Superior temporal gyrus (tissue), 1 donor: Measurements from ENCODE around the gene SGCB.

Experiments used
- DNase-seq: peaks from one replicate; pipeline ENCODE4 v3.0.0-alpha.2; 2016; ENCODE audit errors: extremely low spot score

The SGCB gene

DNA sequence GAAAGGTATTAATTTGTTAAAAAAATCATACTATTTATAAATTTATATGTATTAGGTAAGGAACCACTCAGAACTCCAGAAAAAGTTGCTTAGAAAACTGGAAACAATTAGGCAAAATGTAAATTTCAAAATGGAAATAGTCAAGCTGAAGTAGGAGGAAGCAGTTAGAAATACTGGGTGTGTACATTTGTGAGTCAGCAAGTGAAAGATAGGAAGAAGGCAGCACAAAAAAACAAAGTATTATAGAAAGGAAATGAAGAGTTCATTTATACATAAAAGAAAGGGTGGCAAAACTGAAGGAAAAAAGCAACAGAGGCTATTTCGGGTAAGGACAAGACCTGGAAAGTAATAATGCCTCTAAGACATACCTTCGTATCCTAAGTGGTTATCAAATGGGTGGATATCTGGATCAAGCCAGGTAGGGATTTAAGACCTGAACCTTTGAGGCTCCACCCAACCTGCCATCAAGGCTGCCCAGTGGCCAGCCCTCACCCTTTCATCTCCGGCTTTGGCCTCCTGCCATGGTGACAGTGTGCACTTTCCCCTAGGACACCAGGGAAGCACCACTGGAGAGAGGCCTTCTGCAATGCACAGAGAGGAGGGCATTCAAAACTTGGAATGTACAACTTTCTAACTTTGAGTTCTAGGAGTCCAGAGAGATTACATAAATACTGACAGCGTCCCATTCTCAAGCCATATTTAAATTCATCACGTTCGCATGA is 18.0 kb downstream of the SGCB start, which contains the start of gene LRRC66:
Gene LRRC66, minus strand, starts transcription at position 428 of the 722 bp plus-strand sequence. CDS start 2,750 bp downstream, outside the sequence.
- no peak for DNase-seq

- no peak for DNase-seq
Observed at GRCh38 chr4:52017814-52018213, 20.3 kb downstream of the SGCB start.

DNA sequence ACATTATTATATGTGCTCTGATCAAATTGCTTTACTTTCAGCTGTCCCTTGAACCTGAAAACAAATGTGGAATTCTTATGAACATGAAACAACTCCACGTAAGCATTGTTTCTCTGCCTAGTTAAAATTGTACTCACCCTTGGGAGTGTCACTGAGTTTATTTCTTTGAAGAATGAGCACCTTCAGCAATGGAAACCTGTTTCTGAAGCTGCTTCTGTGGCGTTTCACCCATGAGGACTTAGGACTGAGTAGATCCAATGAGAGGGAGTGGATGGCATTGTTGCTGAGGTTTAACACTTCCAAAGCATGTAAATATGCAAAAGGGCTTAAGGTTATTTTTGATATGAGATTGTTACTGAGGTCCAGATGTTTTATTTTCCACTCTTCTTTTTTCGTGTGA is 21.1 kb downstream of the SGCB start:
- no peak for DNase-seq

GRCh38 chr4:52015366-52015765 is 22.7 kb downstream of the SGCB start:
- DNase-seq: no peak

DNA sequence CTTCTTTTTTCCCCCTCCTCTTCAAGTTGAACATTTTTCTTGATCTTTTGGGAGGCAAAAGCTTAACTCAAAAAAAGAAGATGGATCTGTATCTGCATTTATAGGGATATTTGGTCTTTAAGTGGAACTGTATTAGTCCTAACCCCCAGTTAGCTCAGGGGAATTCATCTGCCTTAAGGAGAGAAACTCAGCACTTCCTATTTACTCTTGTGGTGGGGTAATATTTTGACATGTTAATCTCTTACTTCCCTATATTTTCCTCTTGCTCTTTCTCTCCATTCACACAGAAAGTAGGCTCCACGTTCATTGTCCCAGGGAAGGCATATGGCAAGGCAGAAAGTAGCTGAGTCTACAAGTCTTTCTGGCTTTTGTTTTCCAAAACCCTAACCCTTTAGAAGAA is 23.2 kb downstream of the SGCB start:
- no peak for DNase-seq

- no peak for DNase-seq
Observed at GRCh38 chr4:52012651-52013050, 25.4 kb downstream of the SGCB start.

DNA sequence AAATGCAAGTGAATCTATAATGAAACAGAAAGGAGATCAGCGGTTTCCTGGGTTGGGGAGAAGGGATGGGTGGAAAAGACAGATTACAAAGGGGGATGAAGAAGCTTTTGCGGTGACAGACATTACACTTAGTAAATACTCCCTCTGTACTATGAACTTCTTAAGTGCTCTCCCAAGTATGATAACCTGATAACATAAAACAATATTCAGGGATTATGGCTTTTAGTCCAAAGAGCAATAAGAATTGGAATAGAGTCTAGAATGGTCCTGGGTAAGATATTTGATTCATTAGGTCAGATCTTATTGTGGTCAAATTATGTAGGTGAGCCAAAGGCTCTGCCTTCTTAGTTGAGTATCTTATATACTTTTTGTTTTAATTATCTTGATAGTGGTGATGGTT is 27.1 kb downstream of the SGCB start:
- no peak for DNase-seq

GRCh38 chr4:52006887-52007286 is 31.2 kb downstream of the SGCB start:
- DNase-seq: no peak

DNA sequence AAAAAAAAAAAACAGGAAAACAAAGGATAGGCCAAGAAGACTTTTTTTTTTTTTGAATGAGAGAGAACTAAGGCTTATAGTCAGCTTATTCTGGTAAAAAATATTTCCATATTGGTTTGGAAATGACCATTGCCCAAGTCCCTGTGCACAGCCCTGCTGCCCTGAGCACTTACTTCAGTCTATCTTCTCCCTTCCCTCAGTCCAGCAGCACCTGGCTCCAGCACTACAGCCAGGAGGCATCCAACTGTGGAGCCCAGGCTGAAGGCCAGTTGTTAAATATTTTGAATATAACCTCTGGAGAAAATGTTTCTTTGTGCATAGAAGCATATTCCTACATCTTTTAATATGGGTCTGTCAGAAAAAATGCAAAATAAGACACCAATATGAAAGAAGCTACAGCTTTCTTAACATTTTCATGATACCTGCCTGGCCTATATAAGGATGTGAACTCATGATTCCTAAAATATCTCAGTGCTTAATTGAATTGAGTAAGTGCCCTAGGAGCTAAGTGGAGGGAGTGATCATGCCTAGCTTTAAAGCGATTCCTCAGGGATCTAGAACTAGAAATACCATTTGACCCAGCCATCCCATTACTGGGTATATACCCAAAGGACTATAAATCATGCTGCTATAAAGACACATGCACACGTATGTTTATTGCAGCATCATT is 32.4 kb downstream of the SGCB start:
- no peak for DNase-seq

- no peak for DNase-seq
Observed at GRCh38 chr4:52004414-52004813, 33.7 kb downstream of the SGCB start.

GRCh38 chr4:52001616-52002015 is 36.5 kb downstream of the SGCB start:
- no peak for DNase-seq

- no peak for DNase-seq
Observed at GRCh38 chr4:51999250-51999649, 38.8 kb downstream of the SGCB start.

DNA sequence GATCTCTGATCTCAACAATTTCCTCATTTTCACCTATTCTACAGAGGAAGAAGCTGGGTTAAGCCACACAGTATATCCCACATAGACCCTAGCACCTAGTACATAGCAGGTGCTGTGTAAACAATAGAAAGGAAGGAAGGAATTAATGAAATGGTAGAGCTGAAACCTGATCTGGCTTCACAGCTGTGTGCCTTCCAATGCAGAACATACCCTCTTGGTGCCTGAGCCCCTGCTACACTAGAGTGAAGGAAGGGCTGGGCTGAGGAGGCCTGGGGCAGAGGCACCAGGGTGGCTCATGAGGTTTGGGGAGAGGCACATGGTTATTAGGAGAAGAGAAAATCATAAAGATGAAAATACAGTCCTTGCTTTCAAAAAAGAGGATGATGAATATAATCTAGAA is 39.3 kb downstream of the SGCB start:
- DNase-seq: no peak

DNA sequence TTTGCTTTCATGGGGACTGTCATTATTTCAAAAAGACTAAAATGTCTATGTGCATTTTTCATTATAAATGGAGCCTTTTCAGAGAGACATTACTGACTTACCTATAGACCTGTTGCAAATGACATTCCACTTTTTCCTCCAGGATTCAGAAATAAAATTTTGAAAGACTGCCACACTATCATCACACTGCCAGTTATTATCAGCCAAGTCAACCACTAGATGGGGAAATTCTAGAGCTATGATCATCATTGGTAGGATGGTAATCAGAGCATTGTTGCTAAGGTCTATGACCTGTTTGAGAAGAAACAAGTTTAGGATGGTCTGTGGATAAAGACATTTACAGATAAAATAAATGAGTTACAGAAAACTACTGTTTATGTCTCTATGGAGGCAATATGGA is 40.5 kb downstream of the SGCB start:
- no peak for DNase-seq

DNA sequence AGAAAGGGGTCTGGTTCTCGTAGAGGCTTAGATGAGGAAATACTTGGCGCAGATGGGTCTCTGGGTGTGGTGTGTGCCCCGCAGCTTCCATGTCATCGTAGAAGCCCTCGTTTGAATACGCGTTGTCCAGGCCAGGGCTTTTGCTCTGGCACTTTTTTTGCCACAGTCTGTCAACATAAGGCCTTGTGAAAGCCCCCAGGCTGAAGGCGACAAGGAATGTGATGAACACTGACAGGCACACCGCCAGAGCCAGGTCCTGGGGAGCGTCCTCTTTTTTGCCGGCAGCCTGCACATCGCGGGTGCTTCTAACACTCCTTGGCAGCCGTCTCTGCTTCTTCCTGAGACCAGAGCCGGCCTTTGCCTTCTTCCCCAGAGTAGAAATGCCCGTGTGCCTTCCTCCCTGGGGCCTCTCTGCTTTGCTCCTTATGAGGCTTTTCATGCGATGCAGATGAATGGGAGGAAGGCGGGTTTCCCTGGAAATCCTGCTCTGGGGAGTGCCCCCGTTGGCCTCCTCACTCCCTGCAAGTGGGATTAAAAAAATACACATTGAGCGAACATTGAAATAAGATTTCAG is 42.4 kb downstream of the SGCB start:
- no peak for DNase-seq
